GM10266 (cell line): Measurements from ENCODE around the gene POU3F3.

Source experiments
- DNase-seq: peaks from one replicate; pipeline ENCODE4 v3.0.0; 2012; ENCODE audit errors: extremely low spot score
- TF ChIP-seq, protein P1 (sequence below): IDR thresholded peaks from 2 replicates; pipeline ENCODE4 v1.5.1; 2012; ENCODE audit warnings: mild to moderate bottlenecking, low read depth; ENCODE audit not compliant: control insufficient read depth, insufficient read depth; ENCODE audit errors: missing control alignments

The POU3F3 gene

DNA sequence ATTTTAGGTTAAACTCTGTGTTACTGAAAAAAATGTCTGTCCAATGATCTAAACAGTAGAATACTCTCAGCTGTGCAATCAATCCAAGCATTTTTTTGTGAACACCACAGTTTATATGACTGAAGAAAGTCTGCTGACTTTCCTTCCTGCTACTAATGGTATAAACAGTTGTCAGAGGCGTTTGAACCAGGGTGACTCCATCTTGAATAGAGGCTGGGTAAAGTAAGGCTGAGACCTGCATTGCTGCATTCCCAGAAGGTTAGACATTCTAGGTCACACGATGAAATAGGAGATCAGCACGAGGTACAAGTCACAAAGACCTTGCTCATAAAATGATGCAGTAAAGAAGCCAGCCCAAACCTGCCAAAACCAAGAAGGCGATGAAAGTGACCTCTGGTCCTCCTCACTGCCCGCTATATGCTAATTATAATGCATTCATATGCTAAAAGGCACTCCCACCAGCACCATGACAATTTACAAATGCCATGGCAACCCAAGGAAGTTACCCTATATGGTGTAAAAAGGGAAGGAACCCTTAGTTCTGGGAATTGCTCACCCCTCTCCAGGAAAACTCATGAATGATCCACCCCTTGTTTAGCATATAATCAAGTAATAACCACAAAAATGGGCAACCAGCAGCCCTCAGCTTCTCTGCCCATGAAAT, 31.3 kb downstream of the POU3F3 start:
- DNase-seq = no peak
- TF ChIP-seq, protein P1, sequence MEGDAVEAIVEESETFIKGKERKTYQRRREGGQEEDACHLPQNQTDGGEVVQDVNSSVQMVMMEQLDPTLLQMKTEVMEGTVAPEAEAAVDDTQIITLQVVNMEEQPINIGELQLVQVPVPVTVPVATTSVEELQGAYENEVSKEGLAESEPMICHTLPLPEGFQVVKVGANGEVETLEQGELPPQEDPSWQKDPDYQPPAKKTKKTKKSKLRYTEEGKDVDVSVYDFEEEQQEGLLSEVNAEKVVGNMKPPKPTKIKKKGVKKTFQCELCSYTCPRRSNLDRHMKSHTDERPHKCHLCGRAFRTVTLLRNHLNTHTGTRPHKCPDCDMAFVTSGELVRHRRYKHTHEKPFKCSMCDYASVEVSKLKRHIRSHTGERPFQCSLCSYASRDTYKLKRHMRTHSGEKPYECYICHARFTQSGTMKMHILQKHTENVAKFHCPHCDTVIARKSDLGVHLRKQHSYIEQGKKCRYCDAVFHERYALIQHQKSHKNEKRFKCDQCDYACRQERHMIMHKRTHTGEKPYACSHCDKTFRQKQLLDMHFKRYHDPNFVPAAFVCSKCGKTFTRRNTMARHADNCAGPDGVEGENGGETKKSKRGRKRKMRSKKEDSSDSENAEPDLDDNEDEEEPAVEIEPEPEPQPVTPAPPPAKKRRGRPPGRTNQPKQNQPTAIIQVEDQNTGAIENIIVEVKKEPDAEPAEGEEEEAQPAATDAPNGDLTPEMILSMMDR = no peak

DNA sequence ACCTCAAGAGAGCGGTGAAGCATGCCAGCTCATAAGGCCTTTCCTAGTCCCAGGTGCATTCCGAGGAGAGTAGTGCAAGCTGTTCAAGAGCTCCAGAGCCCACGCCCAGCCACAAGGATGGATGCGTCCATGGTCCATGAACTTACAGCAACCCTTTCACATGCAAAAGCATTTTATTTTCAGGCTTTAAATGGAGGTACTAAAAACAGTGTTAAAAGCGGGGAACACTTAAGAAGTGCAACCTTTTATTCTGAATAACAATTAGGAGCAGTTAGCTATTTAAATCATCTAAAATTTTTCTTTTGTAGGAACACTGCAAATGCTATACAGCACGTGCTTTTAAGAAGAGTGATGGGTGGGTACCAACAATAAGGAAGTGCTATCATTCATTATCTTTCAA, 33.8 kb downstream of the POU3F3 start:
- DNase-seq = no peak
- TF ChIP-seq, protein P1 = no peak

DNA sequence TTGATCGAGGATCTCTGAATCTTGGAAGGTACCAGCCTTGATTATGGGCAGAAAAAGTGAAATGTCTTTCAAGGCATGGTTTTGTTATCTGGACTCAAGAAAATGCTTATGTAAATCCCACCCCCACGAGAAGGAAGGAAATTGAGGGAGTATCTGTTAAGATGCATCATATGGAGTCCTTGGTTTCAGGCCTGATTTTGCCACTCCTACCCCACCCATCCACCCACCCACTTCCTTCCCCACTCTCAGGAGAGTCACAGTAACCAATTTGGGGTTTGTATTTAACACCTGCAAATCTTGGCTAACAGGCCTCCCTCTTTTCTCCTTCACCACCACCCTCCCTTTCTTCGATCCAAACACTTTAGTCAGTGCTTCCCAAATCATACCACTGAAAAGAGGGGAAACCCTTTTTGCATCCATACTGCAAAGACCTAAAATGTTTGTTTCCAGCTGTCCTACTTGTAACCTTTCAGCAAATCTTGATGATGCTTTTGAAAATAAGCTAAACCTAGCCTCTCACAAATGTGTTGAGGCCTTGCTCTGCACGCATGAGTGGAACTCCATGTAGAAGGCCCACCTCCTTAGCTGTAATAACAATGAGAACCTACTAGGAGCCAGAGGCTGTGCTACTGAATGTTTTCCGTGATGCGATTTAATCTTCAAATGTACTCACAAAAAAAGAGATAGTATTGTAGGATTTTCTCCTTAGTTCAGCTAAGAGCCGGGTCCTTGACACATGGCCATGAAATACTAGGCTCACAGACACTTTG, 34.8 kb downstream of the POU3F3 start:
- DNase-seq = no peak
- TF ChIP-seq, protein P1 = no peak

DNA sequence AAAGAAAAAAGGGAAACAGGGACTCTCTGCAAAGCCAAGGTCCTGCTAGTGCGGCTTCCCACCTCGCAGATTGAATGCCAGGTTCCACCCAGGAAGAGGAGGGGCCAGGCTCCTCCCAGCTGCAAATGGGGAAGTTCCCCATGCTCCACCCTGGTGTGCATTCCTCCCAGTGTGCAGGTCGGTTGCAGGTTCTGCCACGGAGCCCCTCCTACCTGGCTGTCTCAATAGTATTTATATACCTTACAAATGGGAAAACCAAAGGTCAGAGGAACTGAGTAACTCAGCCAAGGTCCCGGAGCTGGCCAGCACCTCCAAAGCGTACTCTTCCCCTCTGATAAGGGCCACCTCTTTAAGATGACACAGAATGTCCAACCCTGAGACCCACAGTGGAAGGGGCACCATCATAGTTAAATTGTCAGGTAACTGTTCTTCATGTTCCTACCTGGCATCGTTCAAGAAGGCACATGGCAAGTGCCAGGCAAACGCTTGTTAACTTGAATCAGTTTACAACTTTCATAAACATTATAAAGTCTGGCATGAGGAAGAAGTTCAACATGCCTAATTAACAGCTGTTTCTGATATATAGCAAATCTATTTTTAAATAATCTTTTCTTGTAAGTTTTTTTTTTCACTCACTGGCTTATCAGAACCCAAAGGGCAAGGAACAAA, 35.5 kb downstream of the POU3F3 start:
- TF ChIP-seq, protein P1 = no peak
- no peak for DNase-seq

DNA sequence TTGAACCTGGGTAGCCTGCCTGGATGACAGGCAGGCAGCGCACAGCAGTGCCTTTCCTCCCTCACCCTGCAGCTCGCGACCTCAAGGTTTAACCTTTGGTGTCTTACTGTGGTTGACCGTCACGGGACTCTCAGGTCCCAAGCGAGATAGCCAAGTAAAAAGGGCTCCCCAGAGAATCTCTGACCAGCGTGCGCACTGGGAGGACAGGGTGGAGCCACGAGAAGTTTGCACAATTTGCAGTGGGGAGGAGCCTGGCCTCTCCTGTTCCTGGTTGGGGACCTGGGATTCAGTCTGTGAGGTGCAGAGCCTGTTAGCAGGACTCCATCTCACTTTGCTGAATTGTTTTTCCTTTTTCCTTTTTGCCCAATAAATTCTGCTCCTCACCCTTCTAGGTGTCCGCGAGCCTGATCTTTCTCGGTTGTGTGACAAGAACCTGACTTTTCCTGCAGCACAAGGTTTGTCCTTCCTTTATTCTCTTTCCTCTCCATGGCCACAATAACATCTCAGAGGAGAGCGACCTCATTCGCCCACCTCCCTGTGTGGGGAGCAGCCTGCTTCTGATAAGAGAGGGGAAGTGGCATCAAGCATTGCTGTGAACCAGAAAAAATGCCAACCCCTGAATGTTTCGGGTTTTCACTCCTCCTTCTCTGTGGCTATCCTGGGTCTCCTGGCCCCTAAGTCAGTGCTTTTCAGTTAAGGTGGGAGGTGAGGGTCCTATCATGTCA, 36.2 kb downstream of the POU3F3 start:
- no peak for DNase-seq
- TF ChIP-seq, protein P1 = no peak

DNA sequence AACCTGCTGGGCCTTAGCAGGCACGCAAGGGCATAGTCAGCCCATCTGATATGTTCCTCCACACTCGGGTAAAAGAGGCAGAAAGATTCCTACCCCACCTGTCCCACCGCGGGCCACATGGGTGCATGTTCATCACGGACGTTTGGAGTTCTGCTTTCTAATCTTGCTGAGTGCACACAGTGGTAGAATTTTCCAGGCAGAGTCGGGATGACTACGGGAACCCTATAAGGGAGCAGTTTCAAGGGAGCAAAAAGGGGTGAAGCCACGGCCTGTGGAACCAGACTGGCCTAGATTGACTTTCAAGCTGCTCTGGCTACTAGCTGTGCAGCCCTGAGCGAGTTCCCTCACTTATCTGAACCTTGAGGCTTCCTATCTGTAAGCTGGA, 36.8 kb downstream of the POU3F3 start:
- DNase-seq = no peak
- TF ChIP-seq, protein P1 = no peak

DNA sequence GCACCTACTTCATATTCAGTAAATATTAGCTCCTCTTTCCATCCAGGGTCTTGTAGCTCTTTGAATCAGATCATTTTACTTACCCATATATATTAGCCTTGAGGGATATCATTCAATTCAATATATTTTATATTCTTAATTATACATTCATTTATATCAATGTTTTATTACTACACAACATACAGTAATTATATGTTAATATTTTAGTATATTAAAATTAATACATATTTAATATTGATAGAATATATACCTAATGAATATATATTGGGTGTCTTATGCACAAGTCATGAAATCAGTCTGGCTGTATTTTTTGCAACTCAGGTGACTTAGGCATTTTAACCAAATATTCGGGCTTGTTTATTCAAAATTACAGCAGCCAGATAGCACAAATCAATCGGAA, 37.2 kb downstream of the POU3F3 start:
- TF ChIP-seq, protein P1 = no peak
- DNase-seq = no peak
